ENCODE results near the gene SNAP25. TPM values are rescaled to one million over a fixed set of nuclear protein-coding genes. Genes with fewer than 3 reads are reported as not detected.

Gene SNAP25
- total RNA-seq, 2 donors from 2014 or later = 0.74 to 9.3 TPM

GRCh38 chr20:10322073-10323012, 103.7 kb downstream of the SNAP25 start:
- no peaks in the 10 kb centered on the region for H3K36me3 ChIP-seq
- no peaks in the 10 kb centered on the region for H3K4me1 ChIP-seq
- no peaks in the 10 kb centered on the region for H3K27me3 ChIP-seq
- no peak for DNase-seq (ENCODE audit: low spot score)
- no peaks in the 10 kb centered on the region for H3K9me3 ChIP-seq
- TF ChIP-seq, protein P1, sequence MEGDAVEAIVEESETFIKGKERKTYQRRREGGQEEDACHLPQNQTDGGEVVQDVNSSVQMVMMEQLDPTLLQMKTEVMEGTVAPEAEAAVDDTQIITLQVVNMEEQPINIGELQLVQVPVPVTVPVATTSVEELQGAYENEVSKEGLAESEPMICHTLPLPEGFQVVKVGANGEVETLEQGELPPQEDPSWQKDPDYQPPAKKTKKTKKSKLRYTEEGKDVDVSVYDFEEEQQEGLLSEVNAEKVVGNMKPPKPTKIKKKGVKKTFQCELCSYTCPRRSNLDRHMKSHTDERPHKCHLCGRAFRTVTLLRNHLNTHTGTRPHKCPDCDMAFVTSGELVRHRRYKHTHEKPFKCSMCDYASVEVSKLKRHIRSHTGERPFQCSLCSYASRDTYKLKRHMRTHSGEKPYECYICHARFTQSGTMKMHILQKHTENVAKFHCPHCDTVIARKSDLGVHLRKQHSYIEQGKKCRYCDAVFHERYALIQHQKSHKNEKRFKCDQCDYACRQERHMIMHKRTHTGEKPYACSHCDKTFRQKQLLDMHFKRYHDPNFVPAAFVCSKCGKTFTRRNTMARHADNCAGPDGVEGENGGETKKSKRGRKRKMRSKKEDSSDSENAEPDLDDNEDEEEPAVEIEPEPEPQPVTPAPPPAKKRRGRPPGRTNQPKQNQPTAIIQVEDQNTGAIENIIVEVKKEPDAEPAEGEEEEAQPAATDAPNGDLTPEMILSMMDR (IDR thresholded peaks at IDR 0.05) = no peak
- H3K27ac ChIP-seq = no peak overlapping the region
- H3K4me3 ChIP-seq = no peak overlapping the region

GRCh38 chr20:10323729-10324128, 105.1 kb downstream of the SNAP25 start:
- no peak overlapping the region for H3K4me3 ChIP-seq
- no peaks in the 10 kb centered on the region for H3K27me3 ChIP-seq
- H3K36me3 ChIP-seq = no peaks in the 10 kb centered on the region
- H3K27ac ChIP-seq = no peak overlapping the region
- TF ChIP-seq, protein P1 (IDR thresholded peaks at IDR 0.05) = no peak
- DNase-seq (ENCODE audit: low spot score) = no peak
- H3K9me3 ChIP-seq = no peaks in the 10 kb centered on the region
- no peaks in the 10 kb centered on the region for H3K4me1 ChIP-seq

GRCh38 chr20:10324198-10324847, 105.7 kb downstream of the SNAP25 start:
- TF ChIP-seq, protein P1 (IDR thresholded peaks at IDR 0.05) = no peak
- H3K27ac ChIP-seq = no peak overlapping the region
- no peak for DNase-seq (ENCODE audit: low spot score)
- no peaks in the 10 kb centered on the region for H3K27me3 ChIP-seq
- H3K9me3 ChIP-seq = no peaks in the 10 kb centered on the region
- no peaks in the 10 kb centered on the region for H3K36me3 ChIP-seq
- H3K4me3 ChIP-seq = no peak overlapping the region
- no peaks in the 10 kb centered on the region for H3K4me1 ChIP-seq

DNA sequence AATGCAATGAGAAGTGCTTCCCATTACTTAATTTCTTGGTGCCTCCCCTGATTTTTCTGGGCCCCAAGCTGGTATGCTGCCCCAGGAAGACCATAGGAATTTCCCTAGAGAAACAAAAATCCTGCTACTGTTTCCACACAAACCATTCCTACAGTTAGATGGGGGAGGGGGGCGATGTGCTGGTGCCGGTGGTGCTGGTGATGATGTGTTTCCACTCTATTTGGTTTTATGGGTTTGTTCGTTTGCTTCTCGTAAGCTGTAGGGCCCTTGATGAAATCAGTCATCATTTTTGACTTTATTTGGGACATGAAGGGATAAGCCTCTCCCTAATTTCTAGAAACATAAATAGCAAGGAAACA, 110.2 kb downstream of the SNAP25 start:
- no peaks in the 10 kb centered on the region for H3K36me3 ChIP-seq
- H3K4me3 ChIP-seq = no peak overlapping the region
- H3K27me3 ChIP-seq = no peaks in the 10 kb centered on the region
- no peaks in the 10 kb centered on the region for H3K4me1 ChIP-seq
- no peaks in the 10 kb centered on the region for H3K9me3 ChIP-seq
- no peak for DNase-seq (ENCODE audit: low spot score)
- TF ChIP-seq, protein P1 (IDR thresholded peaks at IDR 0.05) = no peak
- H3K27ac ChIP-seq = no peak overlapping the region

DNA sequence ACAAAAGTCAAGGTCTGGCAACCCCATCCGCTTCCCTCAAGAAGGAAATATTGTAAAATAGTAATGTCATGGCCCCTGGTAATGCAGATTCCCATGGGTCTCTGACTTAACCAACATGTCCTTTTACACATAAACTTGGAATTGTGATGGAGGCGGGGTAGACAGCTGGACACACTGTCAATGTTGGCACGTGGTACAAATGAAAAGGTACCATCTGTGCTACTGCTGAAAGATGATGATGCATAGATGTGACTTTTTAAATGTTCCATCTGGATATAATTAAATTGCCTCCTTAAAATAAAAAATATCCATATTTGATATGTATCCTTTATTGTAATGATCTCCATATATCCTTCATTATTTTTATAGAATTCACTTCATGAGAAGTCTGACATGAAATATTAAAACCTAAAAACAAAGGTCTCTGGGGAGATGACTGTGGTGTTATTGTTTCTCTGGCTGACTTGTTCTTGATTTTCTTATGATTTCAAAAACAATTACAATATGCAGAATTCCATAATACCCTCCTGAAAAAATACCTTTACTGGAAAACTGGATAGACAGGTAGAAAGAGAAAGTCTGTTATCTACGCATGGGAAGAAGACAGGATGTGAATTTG, 110.9 kb downstream of the SNAP25 start:
- Histone ChIP-seq H3K4me1 (no peaks in the 10 kb centered on the region), H3K27ac (no peak overlapping the region), H3K27me3 (no peaks in the 10 kb centered on the region), H3K4me3 (no peak overlapping the region), H3K36me3 (no peaks in the 10 kb centered on the region), H3K9me3 (no peaks in the 10 kb centered on the region)
- TF ChIP-seq, protein P1 (IDR thresholded peaks at IDR 0.05) = no peak
- no peak for DNase-seq (ENCODE audit: low spot score)
